Measurements from ENCODE around the gene RABGGTB. TPM values are rescaled to one million over a fixed set of nuclear protein-coding genes. Genes with fewer than 3 reads are reported as not detected.
"Not testable (repeated sequence)": the region's sequence is repeated elsewhere in the genome, so short reads cannot be mapped to it uniquely, and the experiment has no call there.

Gene RABGGTB
- 100 to 1,000 TPM in 2 of 9 donors, 10 to 100 TPM in 7; 37.6 to 159 (median 80.3) TPM for total RNA-seq
- polyA plus RNA-seq = 100 to 1,000 TPM in 1 of 3 donors, 10 to 100 TPM in 2; 46.2 to 170 (median 91.9) TPM
- long read RNA-seq, donor 1, transcript RABGGTB-201 (9 exons, 1,496 nt) = major isoform, 51 of 132 reads
- long read RNA-seq, donor 1, transcript RABGGTB-203 (2 exons, 1,177 nt) = minor isoform, 6 of 132 reads
- long read RNA-seq, donor 1, partial matches to known transcripts = 73 of 132 reads
- long read RNA-seq, donor 1, other reads (novel, unspliced or antisense) = 0 of 132 reads
- long read RNA-seq, donor 2, transcript RABGGTB-201 (9 exons, 1,496 nt) = major isoform, 17 of 76 reads
- long read RNA-seq, donor 2, partial matches to known transcripts = 57 of 76 reads
- long read RNA-seq, donor 2, other reads (novel, unspliced or antisense) = 0 of 76 reads
- long read RNA-seq, donor 3, transcript RABGGTB-201 (9 exons, 1,496 nt) = major isoform, 34 of 86 reads
- long read RNA-seq, donor 3, transcript RABGGTB-203 (2 exons, 1,177 nt) = minor isoform, 11 of 86 reads
- long read RNA-seq, donor 3, partial matches to known transcripts = 40 of 86 reads
- long read RNA-seq, donor 3, other reads (novel, unspliced or antisense) = 0 of 86 reads
- long read RNA-seq, donor 4, transcript RABGGTB-201 (9 exons, 1,496 nt) = major isoform, 55 of 70 reads
- long read RNA-seq, donor 4, partial matches to known transcripts = 9 of 70 reads
- long read RNA-seq, donor 4, other reads (novel, unspliced or antisense) = 5 of 70 reads
- long read RNA-seq, donor 5, transcript RABGGTB-201 (9 exons, 1,496 nt) = major isoform, 54 of 76 reads
- long read RNA-seq, donor 5, partial matches to known transcripts = 12 of 76 reads
- long read RNA-seq, donor 5, other reads (novel, unspliced or antisense) = 9 of 76 reads
- long read RNA-seq, donor 6, transcript RABGGTB-201 (9 exons, 1,496 nt) = major isoform, 39 of 47 reads
- long read RNA-seq, donor 6, partial matches to known transcripts = 4 of 47 reads
- long read RNA-seq, donor 6, other reads (novel, unspliced or antisense) = 3 of 47 reads
- long read RNA-seq, donor 7, transcript RABGGTB-201 (9 exons, 1,496 nt) = major isoform, 11 of 58 reads
- long read RNA-seq, donor 7, transcript RABGGTB-203 (2 exons, 1,177 nt) = minor isoform, 8 of 58 reads
- long read RNA-seq, donor 7, partial matches to known transcripts = 36 of 58 reads
- long read RNA-seq, donor 7, other reads (novel, unspliced or antisense) = 0 of 58 reads
- long read RNA-seq, donor 8, transcript RABGGTB-201 (9 exons, 1,496 nt) = major isoform, 38 of 123 reads
- long read RNA-seq, donor 8, partial matches to known transcripts = 71 of 123 reads
- long read RNA-seq, donor 8, other reads (novel, unspliced or antisense) = 5 of 123 reads
- long read RNA-seq, donor 9, transcript RABGGTB-203 (2 exons, 1,177 nt) = minor isoform, 6 of 63 reads
- long read RNA-seq, donor 9, transcript RABGGTB-201 (9 exons, 1,496 nt) = major isoform, 21 of 63 reads
- long read RNA-seq, donor 9, partial matches to known transcripts = 34 of 63 reads
- long read RNA-seq, donor 9, other reads (novel, unspliced or antisense) = 0 of 63 reads
- long read RNA-seq, donor 10, partial matches to known transcripts = 10 of 16 reads
- long read RNA-seq, donor 10, other reads (novel, unspliced or antisense) = 0 of 16 reads

DNA sequence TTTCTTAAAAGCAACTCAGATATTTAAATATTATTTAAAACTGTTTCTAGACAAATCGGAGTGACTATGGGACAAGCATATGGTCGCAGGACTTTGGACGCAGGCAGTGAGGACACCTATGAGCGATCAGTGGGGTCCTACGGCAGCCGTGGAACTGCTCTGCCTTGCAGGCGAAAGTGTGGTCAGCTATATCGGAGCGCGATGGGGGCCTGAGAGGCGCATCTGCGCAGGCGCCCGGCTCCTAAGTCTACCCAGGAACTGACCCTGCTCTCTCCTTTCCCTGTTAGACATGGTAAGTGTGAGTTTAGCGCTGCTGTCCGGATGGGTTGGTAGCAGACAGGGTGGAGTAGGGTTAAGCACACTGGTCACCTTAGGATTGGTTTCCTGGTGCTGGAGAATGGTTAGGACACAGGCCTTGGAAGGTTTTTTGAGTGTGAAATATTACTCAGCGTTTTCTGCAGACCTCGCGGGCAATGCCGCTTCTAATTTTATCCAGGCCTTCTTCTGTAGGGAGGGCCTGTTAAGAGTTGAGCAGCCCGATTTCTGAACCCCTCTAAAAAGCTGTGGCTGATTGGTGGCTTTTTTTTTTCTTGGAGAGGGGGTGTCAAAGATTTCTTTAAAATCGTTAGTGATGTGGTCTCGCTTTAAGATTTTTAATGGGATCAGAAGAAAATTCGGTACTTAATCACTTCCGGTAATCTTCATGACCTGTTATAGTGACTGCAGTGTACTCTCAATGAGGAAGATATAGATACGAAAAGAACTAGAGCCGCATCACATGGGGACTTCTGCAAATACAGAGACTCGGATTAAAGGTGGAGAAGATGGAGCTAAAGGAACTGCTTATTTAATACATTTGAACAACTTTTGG lies at the start of gene RABGGTB:
Gene RABGGTB, plus strand, starts transcription at position 274 of the 871 bp plus-strand sequence. Its CDS starts 16 bp downstream, at position 290.
- TF ChIP-seq, protein P1, sequence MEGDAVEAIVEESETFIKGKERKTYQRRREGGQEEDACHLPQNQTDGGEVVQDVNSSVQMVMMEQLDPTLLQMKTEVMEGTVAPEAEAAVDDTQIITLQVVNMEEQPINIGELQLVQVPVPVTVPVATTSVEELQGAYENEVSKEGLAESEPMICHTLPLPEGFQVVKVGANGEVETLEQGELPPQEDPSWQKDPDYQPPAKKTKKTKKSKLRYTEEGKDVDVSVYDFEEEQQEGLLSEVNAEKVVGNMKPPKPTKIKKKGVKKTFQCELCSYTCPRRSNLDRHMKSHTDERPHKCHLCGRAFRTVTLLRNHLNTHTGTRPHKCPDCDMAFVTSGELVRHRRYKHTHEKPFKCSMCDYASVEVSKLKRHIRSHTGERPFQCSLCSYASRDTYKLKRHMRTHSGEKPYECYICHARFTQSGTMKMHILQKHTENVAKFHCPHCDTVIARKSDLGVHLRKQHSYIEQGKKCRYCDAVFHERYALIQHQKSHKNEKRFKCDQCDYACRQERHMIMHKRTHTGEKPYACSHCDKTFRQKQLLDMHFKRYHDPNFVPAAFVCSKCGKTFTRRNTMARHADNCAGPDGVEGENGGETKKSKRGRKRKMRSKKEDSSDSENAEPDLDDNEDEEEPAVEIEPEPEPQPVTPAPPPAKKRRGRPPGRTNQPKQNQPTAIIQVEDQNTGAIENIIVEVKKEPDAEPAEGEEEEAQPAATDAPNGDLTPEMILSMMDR (IDR thresholded peaks at IDR 0.05) = no peak
- TF ChIP-seq POLR2A (IDR thresholded peaks at IDR 0.05) = peak; percentile 75 to 92
- intact Hi-C loops (cut with DNase I) = no loop called here
- 0 to 2% (median 1%) methylated on average over 22 to 28 of the region's 28 CpGs for WGBS, 4 donors
- DNase-seq = peak; percentile 94 to 98 (median 95)
- Histone ChIP-seq H3K36me3 (replicated peaks in 1 of 2) (peaks cover 0 to 15% of the 10 kb centered on the region in 2 donors), H3K27ac (peak within 1 kb of the TSS; percentile 41 to 89 (median 83)), H3K9me3 (replicated peaks in 1 of 3) (no peaks in the 10 kb centered on the region), H3K4me3 (peak within 1 kb of the TSS; percentile 22 to 84 (median 62)), H3K4me1 (replicated peaks in 1 of 2) (peaks cover 35 to 46% of the 10 kb centered on the region in 2 donors), H3K27me3 (no peaks in the 10 kb centered on the region)

DNA sequence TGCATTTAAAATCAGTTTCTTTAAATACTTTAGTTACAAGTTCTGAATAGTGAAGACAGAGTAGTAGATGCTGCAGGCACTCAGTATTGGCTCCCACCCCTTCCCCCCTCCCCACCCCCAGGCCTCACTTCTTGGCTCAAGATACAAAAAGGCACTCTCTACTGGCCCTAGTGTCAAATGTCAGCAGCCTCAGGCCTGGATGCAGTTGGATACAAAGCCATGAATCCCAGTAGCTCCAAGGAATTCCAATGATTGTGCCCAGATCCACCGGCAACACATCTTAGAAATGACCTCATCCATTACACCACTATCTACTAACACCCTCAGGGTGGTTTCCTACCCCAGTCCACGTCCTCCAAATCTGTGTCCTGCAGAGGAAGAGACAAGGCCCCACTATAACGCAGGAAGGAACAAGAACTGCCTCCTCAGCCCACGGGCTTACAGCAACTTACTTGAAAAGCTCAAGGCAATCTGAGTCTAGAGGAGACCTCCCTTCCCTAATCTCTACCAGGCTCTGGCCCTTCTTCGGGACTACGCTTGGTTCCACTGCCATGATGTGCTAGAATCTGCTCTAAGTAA lies 43.9 kb upstream of the RABGGTB start:
- DNase-seq = no peak
- Histone ChIP-seq H3K36me3 (replicated peaks in 1 of 2) (peaks cover 0 to 68% of the 10 kb centered on the region in 2 donors), H3K27me3 (no peaks in the 10 kb centered on the region), H3K27ac (no peak overlapping the region), H3K4me1 (replicated peaks in 1 of 2) (no peaks in the 10 kb centered on the region), H3K9me3 (replicated peaks in 1 of 3) (no peaks in the 10 kb centered on the region), H3K4me3 (no peak overlapping the region)
- TF ChIP-seq, protein P1 (IDR thresholded peaks at IDR 0.05) = no peak
- no peak for TF ChIP-seq POLR2A (IDR thresholded peaks at IDR 0.05)
- intact Hi-C loops (cut with DNase I) = no loop called here
- WGBS, 4 donors = 89 to 94% (median 91%) methylated on average over 6 of the region's 6 CpGs

DNA sequence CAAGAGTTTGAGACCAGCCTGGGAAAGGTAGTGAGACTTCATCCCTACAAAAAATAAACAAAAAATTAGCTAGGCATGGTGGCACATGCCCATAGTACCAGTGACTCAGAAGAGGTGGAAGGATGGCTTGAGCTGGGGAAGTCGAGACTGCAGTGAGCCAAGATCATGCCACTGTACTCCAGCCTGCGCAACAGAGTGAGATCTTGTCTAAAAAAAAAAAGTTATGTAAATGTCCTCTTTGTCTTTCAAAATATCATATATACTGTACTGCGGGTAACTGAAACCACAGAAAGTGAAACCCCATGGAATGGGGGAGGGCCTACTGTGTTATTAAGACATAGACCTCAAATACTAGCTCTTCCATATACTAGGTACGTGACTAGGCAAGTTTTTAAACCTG lies 40.8 kb upstream of the RABGGTB start:
- TF ChIP-seq, protein P1 (IDR thresholded peaks at IDR 0.05) = no peak
- no peak for TF ChIP-seq POLR2A (IDR thresholded peaks at IDR 0.05)
- no peak overlapping the region for H3K27ac ChIP-seq
- 63 to 87% (median 83%) methylated on average over 4 of the region's 4 CpGs for WGBS, 4 donors
- intact Hi-C loops (cut with DNase I) = no loop called here
- no peak for DNase-seq
- no peaks in the 10 kb centered on the region for H3K9me3 ChIP-seq (replicated peaks in 1 of 3)
- H3K4me1 ChIP-seq (replicated peaks in 1 of 2) = no peaks in the 10 kb centered on the region
- H3K4me3 ChIP-seq = no peak overlapping the region
- H3K36me3 ChIP-seq (replicated peaks in 1 of 2) = peaks cover 0 to 43% of the 10 kb centered on the region in 2 donors
- H3K27me3 ChIP-seq = no peaks in the 10 kb centered on the region

DNA sequence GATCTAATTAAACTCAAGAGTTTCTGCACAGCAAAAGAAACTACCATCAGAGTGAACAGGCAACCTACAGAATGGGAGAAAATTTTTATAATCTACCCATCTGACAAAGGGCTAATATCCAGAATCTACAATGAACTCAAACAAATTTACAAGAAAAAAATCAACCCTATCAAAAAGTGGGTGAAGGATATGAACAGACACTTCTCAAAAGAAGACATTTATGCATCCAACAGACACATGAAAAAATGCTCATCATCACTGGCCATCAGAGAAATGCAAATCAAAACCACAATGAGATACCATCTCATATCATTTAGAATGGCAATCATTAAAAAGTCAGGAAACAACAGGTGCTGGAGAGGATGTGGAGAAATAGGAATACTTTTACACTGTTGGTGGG lies 28.8 kb upstream of the RABGGTB start:
- H3K27ac ChIP-seq; H3K4me1 ChIP-seq (replicated peaks in 1 of 2); DNase-seq; H3K27me3 ChIP-seq; H3K9me3 ChIP-seq (replicated peaks in 1 of 3); H3K4me3 ChIP-seq; intact Hi-C loops (cut with DNase I): not testable (repeated sequence)
- H3K36me3 ChIP-seq (replicated peaks in 1 of 2) = peaks cover 0 to 18% of the 10 kb centered on the region in 2 donors

DNA sequence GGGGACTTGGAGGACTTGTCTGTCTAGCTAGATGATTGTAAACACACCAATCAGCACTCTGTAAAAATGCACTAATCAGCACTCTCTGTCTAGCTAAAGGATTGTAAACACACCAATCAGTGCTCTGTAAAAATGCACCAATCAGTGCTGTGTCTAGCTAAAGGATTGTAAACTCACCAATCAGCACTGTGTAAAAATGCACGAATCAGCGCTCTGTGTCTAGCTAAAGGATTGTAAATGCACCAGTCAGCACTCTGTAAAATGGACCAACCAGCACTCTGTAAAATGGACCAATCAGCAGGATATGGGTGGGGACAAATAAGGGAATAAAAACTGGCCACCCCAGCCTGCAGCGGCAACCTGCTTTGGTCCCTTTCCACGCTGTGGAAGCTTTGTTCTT lies 27.5 kb upstream of the RABGGTB start:
- DNase-seq; H3K4me1 ChIP-seq (replicated peaks in 1 of 2); H3K9me3 ChIP-seq (replicated peaks in 1 of 3); H3K27ac ChIP-seq; H3K4me3 ChIP-seq; intact Hi-C loops (cut with DNase I); H3K27me3 ChIP-seq: not testable (repeated sequence)
- 79 to 100% (median 91%) methylated on average over 4 of the region's 4 CpGs for WGBS, 4 donors
- peaks cover 0 to 15% of the 10 kb centered on the region in 2 donors for H3K36me3 ChIP-seq (replicated peaks in 1 of 2)

Data from adrenal gland (tissue), 19 donors.